22Rv1 (cell line): ENCODE data around the gene SETDB1.
"Not testable (repeated sequence)": the region's sequence is repeated elsewhere in the genome, so short reads cannot be mapped to it uniquely, and the experiment has no call there.

ENCODE experiments used
- H3K27ac ChIP-seq: fragments of 450-650 bp; 2 replicates; pipeline ENCODE4 v1.5.1; 2017
- ZFX ChIP-seq: fragments of 450-650 bp; IDR thresholded peaks from 2 replicates; pipeline ENCODE4 v1.6.1; 2017; ENCODE audit warnings: antibody characterized with exemption, borderline replicate concordance
- TF ChIP-seq, protein P1 (sequence below): fragments of 450-650 bp; IDR thresholded peaks from 2 replicates; pipeline ENCODE4 v1.5.1; 2017; ENCODE audit warnings: mild to moderate bottlenecking

SETDB1 gene

DNA sequence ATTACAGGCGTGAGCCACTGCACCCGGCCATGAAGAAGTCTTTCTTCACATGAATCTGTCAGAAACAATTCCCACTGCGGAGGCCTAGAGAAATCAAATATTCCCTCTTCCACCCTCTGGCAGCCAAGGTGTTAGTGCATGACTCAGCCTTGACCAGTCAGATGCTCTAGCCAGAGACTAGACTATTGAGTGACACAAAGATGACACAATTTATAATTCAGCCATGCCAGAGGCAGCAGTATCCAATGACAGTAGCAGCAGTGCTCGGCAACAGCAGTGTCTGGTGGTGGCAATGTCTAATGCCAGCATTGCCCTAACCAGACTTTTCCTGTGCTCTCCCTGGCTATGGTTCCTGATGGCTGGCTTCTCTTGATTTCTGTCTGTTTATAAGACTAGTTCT is 30.5 kb upstream of the SETDB1 start:
- no peak overlapping the region for H3K27ac ChIP-seq
- no peak for TF ChIP-seq ZFX
- TF ChIP-seq, protein P1, sequence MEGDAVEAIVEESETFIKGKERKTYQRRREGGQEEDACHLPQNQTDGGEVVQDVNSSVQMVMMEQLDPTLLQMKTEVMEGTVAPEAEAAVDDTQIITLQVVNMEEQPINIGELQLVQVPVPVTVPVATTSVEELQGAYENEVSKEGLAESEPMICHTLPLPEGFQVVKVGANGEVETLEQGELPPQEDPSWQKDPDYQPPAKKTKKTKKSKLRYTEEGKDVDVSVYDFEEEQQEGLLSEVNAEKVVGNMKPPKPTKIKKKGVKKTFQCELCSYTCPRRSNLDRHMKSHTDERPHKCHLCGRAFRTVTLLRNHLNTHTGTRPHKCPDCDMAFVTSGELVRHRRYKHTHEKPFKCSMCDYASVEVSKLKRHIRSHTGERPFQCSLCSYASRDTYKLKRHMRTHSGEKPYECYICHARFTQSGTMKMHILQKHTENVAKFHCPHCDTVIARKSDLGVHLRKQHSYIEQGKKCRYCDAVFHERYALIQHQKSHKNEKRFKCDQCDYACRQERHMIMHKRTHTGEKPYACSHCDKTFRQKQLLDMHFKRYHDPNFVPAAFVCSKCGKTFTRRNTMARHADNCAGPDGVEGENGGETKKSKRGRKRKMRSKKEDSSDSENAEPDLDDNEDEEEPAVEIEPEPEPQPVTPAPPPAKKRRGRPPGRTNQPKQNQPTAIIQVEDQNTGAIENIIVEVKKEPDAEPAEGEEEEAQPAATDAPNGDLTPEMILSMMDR: no peak

DNA sequence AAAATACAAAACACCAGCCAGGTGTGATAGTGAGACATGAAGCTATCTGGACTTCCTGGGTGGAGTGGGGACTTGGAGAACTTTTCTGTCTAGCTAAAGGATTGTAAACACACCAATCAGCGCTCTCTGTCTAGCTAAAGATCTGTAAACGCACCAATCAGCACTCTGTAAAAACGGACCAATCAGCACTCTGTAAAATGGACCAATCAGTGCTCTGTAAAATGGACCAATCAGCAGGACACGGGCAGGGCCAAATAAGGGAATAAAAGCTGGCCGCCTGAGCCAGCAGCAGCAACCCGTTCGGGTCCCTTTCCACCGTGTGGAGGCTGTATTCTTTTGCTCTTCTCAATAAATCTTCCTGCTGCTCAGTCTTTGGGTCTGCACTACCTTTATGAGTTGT is 26.4 kb upstream of the SETDB1 start:
- H3K27ac ChIP-seq: not testable (repeated sequence)

DNA sequence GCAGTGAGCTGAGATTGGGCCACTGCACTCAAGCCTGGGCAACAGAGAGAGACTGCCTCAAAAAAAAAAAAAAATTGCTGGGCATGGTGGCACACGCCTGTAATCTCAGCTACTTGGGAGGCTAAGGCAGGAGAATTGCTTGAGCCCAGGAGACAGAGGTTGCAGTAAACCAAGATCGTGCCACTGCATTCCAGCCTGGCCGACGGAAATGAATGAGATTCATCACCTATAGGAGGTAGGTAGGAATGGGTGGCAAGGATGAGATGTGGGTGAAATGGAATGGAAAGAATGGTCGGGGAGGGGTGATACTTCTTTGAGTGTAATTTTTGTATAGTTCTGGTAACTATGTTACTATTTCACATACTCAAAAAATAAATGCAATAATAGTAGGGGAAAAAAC is 23.8 kb upstream of the SETDB1 start:
- H3K27ac ChIP-seq: no peak overlapping the region
- TF ChIP-seq, protein P1: no peak
- no peak for TF ChIP-seq ZFX

DNA sequence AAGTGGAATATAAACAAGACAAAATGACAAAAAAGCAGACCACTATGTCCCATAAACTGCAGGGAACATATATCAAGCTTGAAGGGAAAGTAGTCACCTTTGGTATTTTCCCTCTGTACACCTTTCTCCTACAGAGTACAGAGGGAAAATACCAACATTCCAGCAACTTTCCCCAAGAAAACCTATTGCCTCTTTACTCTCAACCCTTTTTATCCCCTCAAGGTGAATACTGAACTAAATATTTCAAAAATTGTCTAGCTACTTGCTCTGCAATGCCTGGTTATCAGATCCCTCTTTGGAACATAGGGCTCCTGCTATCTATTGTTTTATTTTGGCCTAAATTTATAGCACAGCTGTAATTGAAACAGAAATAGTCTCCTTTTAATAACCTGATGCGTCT is 23.4 kb upstream of the SETDB1 start:
- H3K27ac ChIP-seq: no peak overlapping the region

DNA sequence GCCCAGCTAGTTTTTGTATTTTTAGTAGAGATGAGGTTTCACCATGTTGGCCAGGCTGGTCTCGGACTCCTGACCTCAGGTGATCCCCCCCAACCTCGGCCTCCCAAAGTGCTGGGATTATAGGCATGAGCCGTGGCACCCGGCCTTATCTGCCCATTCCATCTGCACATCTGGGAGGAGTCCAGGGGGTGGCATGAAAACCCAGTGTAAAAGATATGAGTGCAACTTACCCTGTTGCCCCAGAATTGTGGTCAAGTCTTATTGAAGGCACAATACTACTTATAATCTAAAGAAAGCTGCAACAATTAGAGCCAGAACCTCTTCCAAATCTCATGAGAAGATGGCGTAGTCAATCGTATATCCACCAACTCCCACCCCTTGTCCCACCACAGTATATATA is 20.9 kb upstream of the SETDB1 start:
- no peak overlapping the region for H3K27ac ChIP-seq
- TF ChIP-seq, protein P1: no peak
- TF ChIP-seq ZFX: no peak

More for the DNA sequence above, 23.4 kb upstream of the SETDB1 start:
- TF ChIP-seq ZFX: no peak
- TF ChIP-seq, protein P1: no peak

DNA sequence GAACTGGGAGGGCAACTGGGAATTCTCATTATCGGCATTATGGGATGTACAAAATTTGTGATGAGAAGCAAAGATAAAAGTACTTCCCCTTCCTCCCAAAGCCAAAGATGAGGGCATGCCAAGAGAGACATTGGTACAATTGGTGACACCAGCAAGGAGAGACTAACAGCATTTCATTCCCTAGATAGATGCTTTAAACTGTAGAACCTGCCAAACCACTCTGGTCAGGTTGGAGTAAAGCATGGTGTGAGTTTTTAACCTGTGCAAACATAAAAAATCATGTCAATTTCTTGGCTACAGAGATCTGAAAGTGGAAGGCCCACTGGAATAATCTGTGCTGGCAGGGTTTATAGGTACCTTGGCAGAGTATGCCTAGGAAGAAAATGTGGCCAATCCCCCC is 19.8 kb upstream of the SETDB1 start:
- no peak for TF ChIP-seq ZFX
- TF ChIP-seq, protein P1: no peak
- no peak overlapping the region for H3K27ac ChIP-seq

DNA sequence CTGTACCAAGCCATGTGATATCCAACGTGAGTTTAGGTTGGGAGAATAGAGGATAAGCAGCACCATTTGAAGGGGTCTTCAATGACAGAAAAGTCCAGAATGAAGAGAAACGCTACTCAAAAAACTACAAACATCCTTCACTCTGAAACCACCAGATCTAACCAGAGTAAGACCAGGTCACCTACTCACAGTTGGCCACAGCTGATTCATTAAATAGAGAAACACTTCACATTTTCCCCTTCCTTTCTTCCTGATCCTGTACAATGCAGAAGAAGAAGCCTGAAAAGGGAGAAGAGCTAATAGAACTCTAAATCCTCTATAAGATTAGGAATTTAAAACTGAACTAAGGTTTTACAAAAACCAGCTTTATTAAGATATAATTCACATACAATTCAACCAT is 19.4 kb upstream of the SETDB1 start:
- H3K27ac ChIP-seq: no peak overlapping the region
- TF ChIP-seq, protein P1: no peak
- TF ChIP-seq ZFX: no peak

DNA sequence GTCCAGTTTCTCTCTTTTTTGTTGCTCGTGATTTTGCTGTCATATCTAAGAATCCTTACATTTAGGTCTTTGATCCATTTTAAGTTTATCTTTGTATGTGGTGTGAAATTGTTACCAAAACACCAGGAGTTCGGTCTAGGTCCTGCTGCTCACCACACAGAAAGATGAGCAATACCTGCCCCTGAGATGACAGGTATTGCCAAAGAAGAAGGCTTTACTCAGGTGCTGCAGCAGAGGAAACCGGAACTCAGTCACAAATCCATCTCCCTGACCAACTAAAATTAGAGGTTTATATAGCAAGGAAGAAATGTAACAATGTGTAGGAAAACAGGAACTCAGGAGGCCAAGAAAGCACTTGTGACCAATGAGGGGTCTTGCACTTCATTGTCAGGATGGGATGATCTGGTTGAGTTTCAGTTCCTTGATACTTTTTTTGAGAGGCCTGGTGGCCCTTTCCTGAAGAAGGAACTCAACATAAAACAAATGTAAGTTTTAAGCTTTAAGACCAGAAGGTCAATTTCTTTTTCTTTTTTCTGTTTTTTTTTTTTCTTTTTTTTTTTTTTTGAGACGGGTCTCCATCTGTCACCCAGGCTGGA is 16.5 kb upstream of the SETDB1 start:
- no peak for TF ChIP-seq ZFX
- TF ChIP-seq, protein P1: no peak
- no peak overlapping the region for H3K27ac ChIP-seq
